HepG2 (cell line): ENCODE data around the gene PPARA. TPM values are rescaled to one million over a fixed set of nuclear protein-coding genes. Genes with fewer than 3 reads are reported as not detected.

Experiments used
- AHR ChIP-seq: IDR thresholded peaks from 2 replicates; pipeline ENCODE4 v1.6.1; 2018; ENCODE audit warnings: missing genetic modification reagents, missing compliant biosample characterization
- CCDC6 ChIP-seq: sonication (generic); formaldehyde crosslinking; IDR thresholded peaks from 2 replicates; pipeline ENCODE4 v1.8.1; 2022; ENCODE audit warnings: mild to moderate bottlenecking, missing genetic modification reagents, moderate library complexity
- FOSL2 ChIP-seq: sonication (generic); formaldehyde crosslinking; IDR thresholded peaks from 2 replicates; pipeline ENCODE4 v1.4.0; 2020; ENCODE audit warnings: missing genetic modification reagents
- FOXK1 ChIP-seq: sonication (generic); formaldehyde crosslinking; IDR thresholded peaks from 2 replicates; pipeline ENCODE4 v1.4.0; 2020; ENCODE audit warnings: low read depth, missing genetic modification reagents, borderline replicate concordance
- GATAD2A ChIP-seq: IDR thresholded peaks from 2 replicates; pipeline ENCODE4 v1.6.1; 2016
- HOXA3 ChIP-seq: sonication (generic); formaldehyde crosslinking; IDR thresholded peaks from 2 replicates; pipeline ENCODE4 v1.5.0; 2020; ENCODE audit warnings: missing genetic modification reagents
- KAT7 ChIP-seq: IDR thresholded peaks from 2 replicates; pipeline ENCODE4 v1.6.1; 2018; ENCODE audit warnings: borderline replicate concordance, missing compliant biosample characterization
- TCF12 ChIP-seq, 2 experiments: fragments of 450-650 bp in 1 of 2; sonication (generic) in 1 of 2; formaldehyde crosslinking in 1 of 2; IDR thresholded peaks; 2 replicates each; pipeline versions ENCODE4 v1.6.1 to v1.8.0; 2017 to 2022; ENCODE audit warnings: antibody characterized with exemption in 1 of 2, mild to moderate bottlenecking in 1 of 2, missing genetic modification reagents in 1 of 2, moderate library complexity in 1 of 2
- ZNF232 ChIP-seq: sonication (generic); formaldehyde crosslinking; IDR thresholded peaks from 2 replicates; pipeline ENCODE4 v1.4.0; 2020; ENCODE audit warnings: missing genetic modification reagents, borderline replicate concordance
- ZNF235 ChIP-seq: sonication (generic); formaldehyde crosslinking; IDR thresholded peaks from 2 replicates; pipeline ENCODE4 v1.8.1; 2023; ENCODE audit warnings: mild to moderate bottlenecking, missing genetic modification reagents, borderline replicate concordance
- ZNF317 ChIP-seq: sonication (generic); formaldehyde crosslinking; IDR thresholded peaks from 2 replicates; pipeline ENCODE4 v1.5.0; 2020; ENCODE audit warnings: mild to moderate bottlenecking, missing genetic modification reagents
- ZNF414 ChIP-seq: sonication (generic); formaldehyde crosslinking; IDR thresholded peaks from 2 replicates; pipeline ENCODE4 v1.5.0; 2020; ENCODE audit warnings: missing genetic modification reagents
- ZNF430 ChIP-seq: sonication (generic); formaldehyde crosslinking; IDR thresholded peaks from 2 replicates; pipeline ENCODE4 v1.9.0; 2021; ENCODE audit warnings: mild to moderate bottlenecking, missing genetic modification reagents
- ZNF558 ChIP-seq: sonication (generic); formaldehyde crosslinking; IDR thresholded peaks from 2 replicates; pipeline ENCODE4 v1.9.0; 2022; ENCODE audit warnings: mild to moderate bottlenecking, missing genetic modification reagents, borderline replicate concordance
- ZNF816 ChIP-seq: sonication (generic); formaldehyde crosslinking; IDR thresholded peaks from 2 replicates; pipeline ENCODE4 v1.8.0; 2022; ENCODE audit warnings: missing genetic modification reagents, mild to moderate bottlenecking, borderline replicate concordance
- ZSCAN29 ChIP-seq: sonication (generic); formaldehyde crosslinking; conservative IDR thresholded peaks from 2 replicates; pipeline ENCODE4 v1.4.0; 2020; ENCODE audit warnings: mild to moderate bottlenecking, missing genetic modification reagents
- polyA plus RNA-seq, 8 experiments: library from polyadenylated mRNA; depleted of rRNA in 3 of 8; stranded (reverse) in 7 of 8; unstranded in 1 of 8; fragments of >200 nt; fragmentation: Illumina TruSeq in 4 of 8; extraction: Trizol in 4 of 8; gene quantifications; 2 replicates each; pipeline versions ENCODE4 v1.2.1 to v1.2.3, GENCODE V29; 2011 to 2016; ENCODE audit warnings: low read depth in 4 of 8, missing spikeins in 1 of 8, mixed read lengths in 1 of 8; ENCODE audit not compliant: insufficient read depth in 1 of 8
- total RNA-seq, 5 experiments: library from RNA; depleted of rRNA; stranded (reverse); fragments of >200 nt; fragmentation: Illumina TruSeq; extraction: Trizol; gene quantifications; 2 replicates each; pipeline ENCODE4 v1.2.3, GENCODE V29; 2016; ENCODE audit warnings: low read depth in 1 of 5
- TF ChIP-seq, protein P1 (sequence below): sonication (generic); formaldehyde crosslinking; IDR thresholded peaks from 2 replicates; pipeline ENCODE4 v1.5.0; 2020; ENCODE audit warnings: mild to moderate bottlenecking, missing genetic modification reagents, moderate library complexity

PPARA gene
- total and polyA plus RNA-seq, 2 of the 13 experiments (the other 11 are each of a cell fraction or from before 2014, with no cell fraction given), result 18.2 to 24.7 TPM

GRCh38 chr22:46125816-46126765 is 24.2 kb upstream of the PPARA start (continued):
- TF ChIP-seq ZNF317 (CRISPR knock-in tag), result 0 out of 2 replicates have a peak, but pooled peaks have one; percentile 27
- TF ChIP-seq HOXA3, result no peak
- TF ChIP-seq FOSL2 (CRISPR knock-in tag), result no peak
- TF ChIP-seq TCF12 (IDR thresholded peaks at IDR 0.05), result no peak
- no peak for TF ChIP-seq TCF12 (CRISPR knock-in tag; IDR thresholded peaks at IDR 0.05)
- no peak for TF ChIP-seq ZNF232 (CRISPR knock-in tag)
- no peak for TF ChIP-seq ZSCAN29 (CRISPR knock-in tag)
- TF ChIP-seq, protein P1, sequence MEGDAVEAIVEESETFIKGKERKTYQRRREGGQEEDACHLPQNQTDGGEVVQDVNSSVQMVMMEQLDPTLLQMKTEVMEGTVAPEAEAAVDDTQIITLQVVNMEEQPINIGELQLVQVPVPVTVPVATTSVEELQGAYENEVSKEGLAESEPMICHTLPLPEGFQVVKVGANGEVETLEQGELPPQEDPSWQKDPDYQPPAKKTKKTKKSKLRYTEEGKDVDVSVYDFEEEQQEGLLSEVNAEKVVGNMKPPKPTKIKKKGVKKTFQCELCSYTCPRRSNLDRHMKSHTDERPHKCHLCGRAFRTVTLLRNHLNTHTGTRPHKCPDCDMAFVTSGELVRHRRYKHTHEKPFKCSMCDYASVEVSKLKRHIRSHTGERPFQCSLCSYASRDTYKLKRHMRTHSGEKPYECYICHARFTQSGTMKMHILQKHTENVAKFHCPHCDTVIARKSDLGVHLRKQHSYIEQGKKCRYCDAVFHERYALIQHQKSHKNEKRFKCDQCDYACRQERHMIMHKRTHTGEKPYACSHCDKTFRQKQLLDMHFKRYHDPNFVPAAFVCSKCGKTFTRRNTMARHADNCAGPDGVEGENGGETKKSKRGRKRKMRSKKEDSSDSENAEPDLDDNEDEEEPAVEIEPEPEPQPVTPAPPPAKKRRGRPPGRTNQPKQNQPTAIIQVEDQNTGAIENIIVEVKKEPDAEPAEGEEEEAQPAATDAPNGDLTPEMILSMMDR (CRISPR knock-in tag), result no peak
- no peak for TF ChIP-seq ZNF558 (CRISPR knock-in tag)
- no peak for TF ChIP-seq FOXK1
- no peak for TF ChIP-seq GATAD2A (CRISPR knock-in tag)
- no peak for TF ChIP-seq KAT7
- no peak for TF ChIP-seq ZNF816 (CRISPR knock-in tag)
- TF ChIP-seq ZNF235 (CRISPR knock-in tag), result no peak
- TF ChIP-seq ZNF414 (CRISPR knock-in tag), result no peak
- TF ChIP-seq AHR (CRISPR knock-in tag), result peak; percentile 28; the same call in 1 of the 2 replicates
- TF ChIP-seq CCDC6 (CRISPR knock-in tag), result no peak
- no peak for TF ChIP-seq ZNF430 (CRISPR knock-in tag)
- TF ChIP-seq, all 625 proteins: peak for 9
